Measurements from ENCODE around the gene CDCP1.

The CDCP1 gene, protein sequence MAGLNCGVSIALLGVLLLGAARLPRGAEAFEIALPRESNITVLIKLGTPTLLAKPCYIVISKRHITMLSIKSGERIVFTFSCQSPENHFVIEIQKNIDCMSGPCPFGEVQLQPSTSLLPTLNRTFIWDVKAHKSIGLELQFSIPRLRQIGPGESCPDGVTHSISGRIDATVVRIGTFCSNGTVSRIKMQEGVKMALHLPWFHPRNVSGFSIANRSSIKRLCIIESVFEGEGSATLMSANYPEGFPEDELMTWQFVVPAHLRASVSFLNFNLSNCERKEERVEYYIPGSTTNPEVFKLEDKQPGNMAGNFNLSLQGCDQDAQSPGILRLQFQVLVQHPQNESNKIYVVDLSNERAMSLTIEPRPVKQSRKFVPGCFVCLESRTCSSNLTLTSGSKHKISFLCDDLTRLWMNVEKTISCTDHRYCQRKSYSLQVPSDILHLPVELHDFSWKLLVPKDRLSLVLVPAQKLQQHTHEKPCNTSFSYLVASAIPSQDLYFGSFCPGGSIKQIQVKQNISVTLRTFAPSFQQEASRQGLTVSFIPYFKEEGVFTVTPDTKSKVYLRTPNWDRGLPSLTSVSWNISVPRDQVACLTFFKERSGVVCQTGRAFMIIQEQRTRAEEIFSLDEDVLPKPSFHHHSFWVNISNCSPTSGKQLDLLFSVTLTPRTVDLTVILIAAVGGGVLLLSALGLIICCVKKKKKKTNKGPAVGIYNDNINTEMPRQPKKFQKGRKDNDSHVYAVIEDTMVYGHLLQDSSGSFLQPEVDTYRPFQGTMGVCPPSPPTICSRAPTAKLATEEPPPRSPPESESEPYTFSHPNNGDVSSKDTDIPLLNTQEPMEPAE

DNA sequence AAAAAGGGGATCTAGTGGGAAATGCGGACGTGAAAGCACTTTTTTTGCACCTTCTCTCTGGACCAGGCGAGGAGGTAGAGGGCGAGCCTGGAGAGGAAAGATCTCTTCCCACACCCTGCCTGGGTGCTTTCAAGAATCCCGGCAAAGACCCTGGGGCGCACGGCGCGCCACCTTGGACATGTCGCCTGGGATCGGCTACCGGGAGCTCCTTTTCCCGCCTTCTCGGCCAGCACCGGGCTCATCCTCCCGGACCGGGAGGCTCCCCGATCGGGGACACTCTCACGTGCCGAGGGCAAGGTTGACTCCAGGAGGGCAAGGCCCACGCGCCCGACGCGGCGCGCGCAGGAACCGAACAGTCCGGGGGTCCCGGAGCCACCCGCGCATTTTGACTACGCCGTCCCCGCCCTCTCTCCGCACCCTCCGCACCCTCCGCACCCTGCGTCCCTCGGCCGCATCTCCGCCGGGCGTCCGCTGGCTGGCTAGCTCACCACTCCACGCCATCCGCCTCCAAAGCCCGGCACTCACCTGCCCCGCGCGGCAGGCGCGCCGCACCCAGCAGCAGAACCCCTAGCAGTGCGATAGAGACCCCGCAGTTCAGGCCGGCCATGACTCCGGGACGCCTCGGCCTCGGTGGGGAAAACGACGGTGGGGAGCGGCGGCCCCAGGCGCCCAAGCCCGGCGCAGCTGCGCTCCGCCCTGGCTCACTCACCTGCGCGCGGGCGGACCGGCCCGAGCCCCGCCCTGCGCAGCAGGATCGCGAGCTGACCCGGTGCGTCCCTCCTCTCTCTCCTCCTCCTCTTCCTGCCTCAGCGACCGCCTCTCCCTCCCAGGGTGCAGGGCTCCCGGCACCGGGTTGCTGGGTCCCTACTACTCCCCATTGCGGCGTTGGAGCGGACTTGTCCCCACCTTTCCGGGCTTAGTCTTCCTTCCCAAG, at the start of gene CDCP1:
CDCP1 (minus strand) TSS at position 698 of the 934 bp plus-strand sequence; CDS start at position 607, 91 bp downstream.
- DNase-seq: no peak

DNA sequence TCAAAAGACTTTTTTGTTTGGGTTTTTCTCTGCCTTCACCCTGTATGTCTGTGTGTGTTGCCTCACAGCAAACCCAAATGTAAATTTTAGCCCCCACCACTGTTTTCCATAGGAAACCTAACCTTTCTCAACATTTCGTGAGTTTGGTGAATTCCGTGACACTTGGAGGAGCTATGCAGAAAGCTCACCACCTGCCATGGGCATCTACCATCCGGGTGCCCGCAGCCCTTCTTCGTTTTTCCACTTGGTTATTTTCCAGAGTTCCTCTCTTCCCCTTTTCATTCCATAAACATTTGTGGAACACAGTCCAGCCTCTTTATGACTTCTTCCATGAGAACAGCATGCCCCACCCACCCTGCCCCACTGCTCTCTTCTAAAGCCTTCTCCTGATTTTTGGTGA, 48.6 kb upstream of the CDCP1 start:
- DNase-seq: no peak

DNA sequence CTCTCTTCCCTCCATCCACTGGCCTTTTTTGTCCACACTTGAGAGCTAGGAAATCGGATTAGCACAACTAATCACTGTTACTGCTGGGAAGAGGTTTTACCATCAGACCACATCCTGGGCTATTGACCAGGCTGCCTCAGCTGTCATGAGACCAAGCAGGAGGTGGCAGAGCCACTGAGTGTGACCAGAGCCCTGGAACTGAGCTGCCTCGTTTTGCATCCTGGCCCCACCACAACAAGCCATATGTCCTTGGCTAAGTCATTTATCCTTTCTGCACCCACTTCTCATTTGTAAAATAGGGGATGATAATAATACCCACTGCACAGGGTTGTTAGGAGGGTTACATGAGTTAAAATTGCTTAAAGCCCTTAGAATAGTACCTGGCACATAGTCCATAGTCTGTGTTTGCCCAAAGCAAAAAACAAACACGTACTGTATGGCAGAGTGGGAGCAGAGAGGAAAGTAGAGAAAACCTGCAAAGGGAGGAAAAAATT, 45.8 kb upstream of the CDCP1 start:
- no peak for DNase-seq

DNA sequence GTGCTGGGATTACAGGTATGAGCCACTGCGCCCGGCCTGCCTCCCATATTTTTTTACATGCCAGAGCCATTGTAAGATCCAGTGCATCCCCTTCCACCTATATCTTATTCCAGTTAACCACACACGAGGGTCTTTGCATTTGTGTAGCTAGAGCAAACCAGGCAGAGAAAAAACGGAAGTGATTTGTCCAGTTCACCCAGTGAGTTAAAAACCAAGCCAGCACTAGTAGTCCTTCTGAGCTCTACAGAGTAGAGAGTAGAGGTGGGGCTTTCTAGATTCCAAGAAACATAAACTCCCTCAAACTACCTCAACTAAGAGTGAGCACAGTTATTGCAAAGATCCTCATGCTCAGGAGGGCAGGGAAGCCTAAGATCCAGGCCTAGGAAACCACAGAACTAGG, 45.2 kb upstream of the CDCP1 start:
- DNase-seq: no peak

DNA sequence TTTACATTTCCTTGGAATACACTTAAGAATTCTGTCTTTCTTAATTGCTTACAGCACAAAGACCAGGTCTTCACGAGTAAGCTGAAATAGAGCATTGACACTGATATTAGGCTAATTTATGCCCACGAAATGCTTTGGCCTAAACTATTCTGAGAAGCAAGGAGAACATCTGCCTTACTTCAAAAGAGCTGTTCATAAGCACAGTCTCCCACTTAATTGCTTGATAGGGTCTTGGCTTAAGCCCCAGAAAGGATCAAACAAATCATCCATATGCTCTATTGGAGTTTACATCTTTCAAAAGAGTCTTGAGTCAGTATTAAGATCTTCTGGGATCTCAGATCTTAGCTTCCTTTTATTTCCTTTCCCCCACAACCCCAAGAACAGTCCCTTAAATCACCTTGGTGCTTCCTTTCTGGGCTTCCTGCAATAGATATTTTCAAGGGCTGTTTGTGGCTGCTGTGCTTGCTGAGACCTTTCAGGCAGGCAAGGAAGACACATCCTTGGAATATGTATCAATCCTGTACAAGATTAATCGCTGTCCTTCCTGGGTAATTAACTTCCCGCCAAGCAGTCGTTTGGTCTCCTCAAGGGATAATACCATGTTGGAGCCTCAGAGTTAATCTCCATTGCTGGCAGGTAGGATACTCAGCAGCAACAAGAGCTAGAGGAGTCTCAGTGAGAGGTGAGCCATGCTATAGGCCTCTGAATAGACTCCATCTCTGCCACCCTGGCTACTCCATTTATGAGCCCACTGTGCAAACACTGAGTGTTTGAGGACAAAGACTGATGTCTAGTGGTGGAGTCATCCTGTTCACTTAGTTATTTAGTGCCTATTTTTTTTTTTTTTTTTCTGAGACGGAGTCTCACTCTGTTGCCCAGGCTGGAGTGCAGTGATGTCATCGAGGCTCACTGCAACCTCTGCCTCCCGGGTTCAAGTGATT, 42.8 kb upstream of the CDCP1 start:
- DNase-seq: no peak

DNA sequence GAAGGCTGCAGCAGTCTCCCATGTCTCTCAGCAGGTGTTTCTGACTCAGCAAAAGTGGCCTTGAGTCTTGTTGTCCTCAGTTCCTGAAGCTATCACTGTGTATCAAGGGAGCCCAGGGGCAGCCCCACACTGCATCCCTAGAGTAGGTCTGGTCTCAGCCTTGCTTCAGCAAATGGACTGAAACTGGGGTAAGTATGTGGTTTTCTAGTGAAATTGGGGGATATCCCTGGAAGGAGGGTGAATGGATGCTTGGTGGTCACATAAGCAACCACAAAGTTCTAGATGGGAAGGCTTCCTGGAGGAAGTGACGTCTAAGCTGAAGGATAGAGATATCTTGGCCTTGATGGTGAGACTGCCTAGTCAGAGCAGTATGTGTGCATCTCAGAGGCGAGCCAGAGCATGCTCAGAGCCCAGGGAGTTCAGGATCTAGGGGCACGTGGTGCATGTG, 41.5 kb upstream of the CDCP1 start:
- no peak for DNase-seq

DNA sequence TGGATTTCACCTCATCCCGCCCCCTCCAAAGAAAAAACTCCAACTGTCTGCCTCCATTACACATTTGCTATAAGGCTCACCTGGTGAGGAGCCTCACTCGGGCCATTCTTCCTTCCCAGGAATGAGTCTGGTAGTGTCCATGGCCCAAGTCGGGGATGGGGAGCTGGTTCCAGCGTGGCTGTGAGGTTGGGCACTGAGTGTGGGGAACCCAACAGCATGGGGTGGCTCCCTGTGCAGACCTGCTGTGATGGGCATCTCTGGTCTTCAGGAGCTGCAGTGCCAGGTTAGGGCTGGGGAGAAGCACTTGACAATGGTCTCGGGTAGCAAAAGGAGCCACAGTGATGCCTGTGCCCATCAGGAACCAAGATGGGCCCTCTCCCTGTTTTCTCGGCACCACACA, 40.7 kb upstream of the CDCP1 start:
- no peak for DNase-seq

DNA sequence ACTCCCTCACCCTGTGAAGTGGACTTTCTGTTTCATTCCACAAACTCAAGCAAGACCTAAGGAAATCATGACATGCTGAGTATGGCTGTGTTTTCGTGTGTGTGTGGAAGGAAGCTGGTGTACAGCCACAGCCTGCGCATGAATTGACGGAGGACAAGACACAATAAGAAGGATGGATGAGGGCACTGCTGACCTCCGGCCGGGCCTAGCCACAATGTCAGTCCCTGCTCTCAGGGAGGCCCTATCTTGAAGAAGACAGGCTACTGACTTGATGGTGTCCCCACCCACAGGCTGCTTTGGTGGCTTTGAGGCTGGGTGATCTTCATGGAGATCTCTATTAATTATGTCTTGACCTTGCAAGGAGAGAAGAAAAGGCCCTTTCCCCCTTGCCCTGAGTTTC, 39.3 kb upstream of the CDCP1 start:
- DNase-seq: no peak

DNA sequence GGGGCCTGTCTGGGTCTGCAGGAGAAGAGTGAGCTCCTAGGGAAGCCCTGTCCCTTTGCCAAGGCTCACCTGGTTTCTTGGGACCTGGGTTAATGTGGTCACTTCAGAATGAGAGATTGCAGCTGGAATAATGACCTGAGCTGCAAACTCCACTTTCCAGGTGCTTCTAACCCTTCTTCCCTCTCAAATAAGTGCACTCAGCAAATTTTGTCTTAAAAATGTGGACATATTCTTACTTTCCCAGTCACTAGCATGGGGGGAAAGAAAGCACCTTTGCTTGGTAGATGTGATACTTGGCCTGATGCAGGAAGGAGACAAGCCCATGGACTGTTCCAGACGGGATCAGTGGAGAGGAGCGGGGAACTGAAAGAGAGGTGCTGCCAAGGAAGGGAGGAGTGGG, 38.9 kb upstream of the CDCP1 start:
- no peak for DNase-seq

DNA sequence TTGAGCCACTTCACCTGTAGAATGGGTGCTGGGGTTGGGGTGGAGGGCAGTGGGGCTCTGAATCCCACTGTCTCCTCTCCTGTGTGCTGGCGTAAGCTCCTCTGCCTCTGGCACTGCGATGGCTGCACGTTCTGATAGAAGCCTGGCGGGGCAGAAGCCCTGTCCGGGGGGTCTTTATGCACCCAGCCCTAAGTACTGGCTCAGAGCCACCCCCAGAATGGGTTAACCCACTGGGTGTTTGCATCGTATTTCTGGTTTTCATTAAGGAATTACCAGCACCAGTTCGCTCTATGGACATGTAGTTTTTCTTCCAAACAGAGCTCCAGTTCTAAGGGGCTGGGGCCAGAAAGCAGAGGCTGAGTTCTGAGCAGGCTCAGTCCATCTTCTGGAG, 37.7 kb upstream of the CDCP1 start:
- DNase-seq: no peak

DNA sequence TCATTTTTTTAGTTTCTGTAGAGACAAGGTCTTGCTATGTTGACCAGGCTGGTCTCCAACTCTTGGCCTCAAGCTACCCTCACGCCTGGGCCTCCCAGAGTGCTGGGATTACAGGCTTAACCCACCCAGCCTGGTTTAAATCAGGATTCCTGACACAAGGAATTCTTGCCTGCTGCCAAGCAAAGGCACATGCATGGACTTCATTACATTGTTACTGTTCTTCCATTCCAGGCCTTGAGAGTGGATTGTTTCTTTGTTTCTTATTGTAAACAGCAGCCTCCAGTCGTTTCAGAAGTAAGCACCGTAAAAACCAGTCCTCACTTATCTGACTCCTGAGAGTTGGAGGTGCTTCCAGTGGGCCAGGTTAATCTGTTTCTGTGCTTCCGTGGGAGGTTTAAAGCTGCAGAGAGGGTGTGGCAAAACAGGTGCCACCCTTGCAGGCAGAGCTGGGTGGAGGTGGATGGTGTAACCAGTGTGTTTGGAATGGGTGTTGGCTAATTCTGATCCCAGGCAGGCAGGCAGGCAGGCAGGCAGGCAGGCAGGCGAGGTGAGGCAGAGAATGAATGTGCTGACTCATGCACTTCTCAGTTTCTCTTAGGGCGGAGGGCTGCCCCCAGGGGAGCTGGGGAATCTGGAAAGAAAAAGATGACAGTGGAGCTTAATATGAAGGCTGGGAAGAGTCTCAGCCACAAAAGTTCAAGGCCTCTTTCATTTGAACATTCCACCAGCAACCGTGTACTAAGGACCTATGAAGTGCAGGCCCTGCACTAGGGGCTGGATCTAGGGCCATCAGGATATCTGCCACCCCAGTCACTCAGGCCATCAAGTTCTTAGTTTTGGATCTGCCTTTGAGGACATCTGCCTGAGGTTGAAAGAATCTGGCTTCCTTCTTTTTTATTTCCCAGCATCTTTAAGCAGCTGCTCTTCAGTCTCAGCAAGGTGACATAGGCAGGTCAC, 37.0 kb upstream of the CDCP1 start:
- DNase-seq: no peak

DNA sequence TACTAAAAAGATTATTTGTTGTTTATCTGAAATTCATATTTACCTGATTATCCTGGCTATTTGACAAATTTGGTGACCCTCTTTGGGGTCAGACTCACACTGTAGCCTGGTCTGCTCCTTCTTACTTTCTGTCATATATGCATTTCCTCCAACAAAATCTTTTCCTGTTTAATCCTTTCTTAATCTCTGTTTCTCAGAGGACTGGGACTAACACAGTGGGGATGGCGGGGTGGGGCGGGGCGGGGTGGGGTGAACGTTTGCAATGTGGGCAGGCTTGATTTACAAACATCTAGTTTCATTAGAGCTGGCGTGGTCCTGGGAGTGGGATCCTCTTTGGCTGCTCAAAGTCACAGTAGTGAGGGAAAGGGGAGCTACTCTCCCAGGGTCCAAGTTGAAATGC, 35.3 kb upstream of the CDCP1 start:
- no peak for DNase-seq

DNA sequence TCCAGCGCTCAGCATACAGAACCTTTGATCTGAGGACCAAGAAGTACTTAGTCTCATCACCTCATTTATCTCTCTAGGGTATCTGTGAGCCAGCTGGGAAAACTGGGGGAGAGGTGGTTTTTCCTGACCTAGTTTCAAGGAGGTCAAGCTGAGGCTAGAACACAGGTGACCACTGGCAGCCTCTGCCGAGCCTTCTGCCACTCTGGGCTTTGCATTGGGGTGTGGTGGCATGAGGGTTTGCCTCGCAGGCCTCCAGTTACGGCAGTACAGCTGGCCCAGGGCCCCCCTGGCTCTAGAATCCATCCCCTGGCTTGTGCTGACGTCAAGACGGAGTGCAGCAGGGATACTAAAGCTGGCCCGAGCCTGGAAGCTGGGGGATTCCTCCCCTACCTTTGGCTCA, 34.7 kb upstream of the CDCP1 start:
- DNase-seq: no peak

DNA sequence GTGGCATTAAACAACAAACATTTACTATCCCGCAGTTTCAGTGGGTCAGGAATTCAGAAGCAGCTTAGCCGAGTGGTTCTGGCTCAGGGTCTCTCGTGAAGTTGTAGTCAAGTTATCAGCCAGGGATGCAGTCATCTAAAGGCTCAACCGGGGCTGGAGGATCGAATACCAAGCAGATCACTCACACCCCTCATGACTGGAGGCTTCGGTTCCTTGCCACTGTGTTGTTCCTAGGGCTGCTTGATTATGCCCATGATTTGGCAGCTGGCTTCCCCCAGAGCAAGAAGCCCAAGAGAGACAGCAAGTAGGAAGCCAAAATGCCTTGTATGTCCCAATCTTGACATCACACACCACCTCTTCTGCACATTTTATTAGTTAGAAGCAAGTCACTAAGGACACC, 33.9 kb upstream of the CDCP1 start:
- no peak for DNase-seq

DNA sequence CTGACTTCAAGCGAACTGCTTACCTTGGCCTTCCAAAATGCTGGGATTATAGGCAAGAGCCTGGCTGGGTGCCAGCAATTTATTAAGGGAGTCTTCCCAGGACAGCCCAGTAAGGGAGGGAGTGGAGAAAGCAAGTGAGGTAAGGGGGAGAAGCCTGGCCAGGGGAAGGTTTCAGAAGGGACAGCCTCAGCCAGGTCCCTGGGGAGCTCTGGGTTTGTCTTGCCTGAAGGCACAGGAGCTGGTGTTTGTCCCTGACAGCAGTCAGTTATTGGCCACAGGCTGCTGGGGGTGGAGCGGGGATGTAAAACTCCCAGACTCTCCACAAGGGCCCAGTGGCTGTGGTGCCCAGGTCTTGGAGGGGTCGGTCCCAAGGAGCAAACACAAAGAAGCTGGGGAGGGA, 33.0 kb upstream of the CDCP1 start:
- DNase-seq: no peak

DNA sequence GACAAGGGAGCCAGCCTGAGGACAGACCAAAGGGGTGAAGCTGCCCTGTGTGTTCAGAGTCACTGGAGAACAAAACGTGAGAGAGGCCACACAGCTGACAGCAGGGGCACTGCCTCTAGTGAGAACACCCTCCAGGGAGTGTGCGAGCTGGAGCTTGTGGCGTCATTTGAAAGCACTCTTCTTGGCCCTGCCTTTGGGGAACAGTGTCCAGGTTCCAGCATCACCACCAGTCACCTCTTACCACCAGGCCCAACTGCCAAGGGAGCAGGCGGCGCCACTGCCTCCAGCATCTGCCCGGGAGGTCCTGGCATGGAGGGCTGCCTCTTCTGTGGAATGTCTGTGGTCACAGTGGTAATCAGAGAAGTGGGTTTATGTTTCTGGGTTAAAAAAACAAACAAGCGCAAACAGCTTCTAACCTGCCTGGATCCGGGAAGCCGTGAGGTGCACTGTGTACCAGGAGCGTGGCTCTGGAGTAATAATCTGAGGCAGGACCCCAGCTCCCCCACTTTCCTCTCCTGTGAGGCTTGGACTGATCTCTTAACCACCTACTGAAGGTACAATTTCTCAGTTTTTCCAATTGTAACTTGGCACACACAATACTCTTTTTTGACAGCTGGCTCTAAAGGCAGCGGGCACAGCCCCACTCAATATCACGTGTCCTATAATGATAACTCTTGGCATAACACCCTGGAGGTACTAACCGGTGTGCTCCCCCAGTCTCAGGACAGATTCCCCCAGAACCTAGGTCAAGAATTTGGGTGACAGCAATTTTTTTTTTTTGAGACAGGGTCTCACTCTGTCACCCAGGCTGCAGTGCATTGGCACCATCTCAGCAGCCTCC, 32.2 kb upstream of the CDCP1 start:
- DNase-seq: no peak

DNA sequence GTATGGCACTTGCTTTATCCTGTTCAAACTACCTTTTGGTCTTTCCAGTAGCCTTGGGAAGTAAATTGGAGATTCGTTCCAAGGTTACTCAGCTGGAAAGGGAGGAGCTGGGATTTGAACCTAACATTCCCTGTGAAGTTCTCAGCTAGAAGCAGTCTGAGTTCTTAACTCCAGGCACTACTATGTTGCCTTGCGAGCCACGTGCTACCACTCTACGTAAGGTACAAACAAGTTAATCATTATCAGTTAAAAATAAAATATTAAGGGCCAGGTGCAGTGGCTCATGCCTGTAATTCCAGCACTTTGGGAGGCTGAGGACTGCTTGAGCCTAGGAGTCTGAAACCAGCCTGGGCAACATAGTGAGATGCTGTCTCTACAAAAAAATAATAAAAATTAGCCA, 30.7 kb upstream of the CDCP1 start:
- no peak for DNase-seq

DNA sequence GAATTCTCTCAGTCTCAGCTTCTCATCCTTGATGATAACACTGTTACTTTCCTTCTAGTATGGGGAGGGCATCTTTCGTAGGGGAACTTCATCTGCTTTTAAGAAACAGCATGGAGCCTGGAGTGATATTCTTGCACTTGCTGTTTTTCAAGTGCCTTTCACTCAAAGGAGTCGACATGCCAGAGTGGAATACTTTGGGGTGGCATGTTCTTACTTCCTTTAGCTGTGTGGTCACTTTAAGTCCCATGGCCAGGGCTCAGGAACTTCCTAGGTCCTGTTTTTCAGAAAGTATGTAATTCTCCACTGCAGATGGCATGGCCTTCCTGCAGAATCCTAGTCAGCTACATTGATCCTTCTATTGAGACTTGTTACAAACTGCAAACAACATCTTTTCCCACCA, 28.1 kb upstream of the CDCP1 start:
- DNase-seq: no peak

DNA sequence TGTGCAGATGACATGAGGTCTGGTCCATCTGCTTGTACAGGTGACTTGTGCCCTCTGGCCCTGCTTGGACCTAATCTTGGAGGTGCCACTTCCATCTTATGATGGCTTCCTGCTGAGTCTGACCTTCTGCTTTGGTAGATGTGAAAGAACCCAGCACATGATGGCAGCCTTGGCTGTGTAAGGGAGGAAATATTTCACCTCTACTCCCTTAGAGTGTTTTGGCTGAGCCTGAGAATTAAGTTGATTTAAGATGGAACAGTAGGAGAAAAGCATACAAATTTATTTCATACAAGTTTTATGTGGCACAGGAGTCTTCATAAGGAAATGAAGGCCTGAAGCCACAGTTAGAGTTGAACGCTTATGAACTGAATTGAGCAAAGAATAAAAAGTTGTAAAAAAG, 27.6 kb upstream of the CDCP1 start:
- no peak for DNase-seq

DNA sequence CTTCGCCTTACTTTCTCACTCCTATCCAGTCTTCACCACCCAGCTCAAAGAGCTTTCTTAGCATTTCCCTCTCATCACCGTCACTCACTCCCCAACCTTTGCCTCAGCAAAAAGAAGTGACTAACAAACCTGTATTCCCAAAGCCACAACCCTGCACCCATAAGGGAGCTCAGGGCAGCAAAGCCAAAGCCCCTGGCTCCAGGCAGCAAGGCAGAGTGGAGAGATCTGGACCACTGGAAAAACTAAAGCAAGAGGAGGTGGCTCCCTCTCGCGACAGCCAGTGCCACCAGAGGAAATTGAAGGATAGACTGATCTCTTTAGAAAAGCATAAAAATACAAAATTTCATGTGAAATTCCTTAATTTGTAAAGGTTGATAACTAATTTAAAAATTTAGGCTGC, 25.1 kb upstream of the CDCP1 start:
- DNase-seq: no peak

Data from activated effector memory CD4-positive, alpha-beta T cell treated with Interleukin-2 at 50 U/mL for 16 hours (primary cell).